PC-9 (cell line): ENCODE results near the gene GCNT2. TPM values are rescaled to one million over a fixed set of nuclear protein-coding genes. Genes with fewer than 3 reads are reported as not detected.

Source experiments
- BruUV-seq: library from RNA; stranded (reverse); fragments of 400-500 nt; replicated peaks from 2 replicates; lab custom pipeline; 2021; lab: Mats Ljungman, UMichigan
- CTCF ChIA-PET: fragments of 300-600 bp; sonication (Branson Sonifier 250); formaldehyde crosslinking; loops from one replicate; lab custom pipeline; 2022; ENCODE audit warnings: antibody characterized with exemption; lab: Charles Lee
- POLR2A ChIA-PET: fragments of 300-600 bp; sonication (Branson Sonifier 250); formaldehyde crosslinking; loops from one replicate; lab custom pipeline; 2022; ENCODE audit warnings: antibody characterized with exemption; ENCODE audit not compliant: unreplicated experiment; lab: Charles Lee
- DNase-seq, 2 experiments: peaks; one replicate each; pipeline versions ENCODE4 v3.0.0 to v3.0.0-alpha.2; 2015 to 2022; ENCODE audit warnings: mixed read lengths in 1 of 2
- H2AFZ ChIP-seq: fragments of 200-600 bp; sonication (generic); 2 replicates; pipeline ENCODE4 v1.8.1; 2017; ENCODE audit warnings: antibody characterized with exemption
- H3F3A ChIP-seq: fragments of 200-600 bp; sonication (generic); 2 replicates; pipeline ENCODE4 v1.8.1; 2017; ENCODE audit warnings: antibody characterized with exemption, mild to moderate bottlenecking, low read depth; ENCODE audit not compliant: insufficient read depth
- H3K27ac ChIP-seq: fragments of 200-600 bp; sonication (generic); 2 replicates; pipeline ENCODE4 v1.6.1; 2016; ENCODE audit warnings: mixed run types
- H3K27me3 ChIP-seq: fragments of 200-600 bp; sonication (generic); 2 replicates; pipeline ENCODE4 v1.6.1; 2016; ENCODE audit warnings: low read depth, mixed run types; ENCODE audit not compliant: insufficient read depth
- H3K36me3 ChIP-seq: fragments of 200-600 bp; sonication (generic); 2 replicates; pipeline ENCODE4 v1.6.1; 2016; ENCODE audit warnings: low read depth, mixed run types
- H3K4me1 ChIP-seq: fragments of 200-600 bp; sonication (generic); replicated peaks from 2 replicates; pipeline ENCODE4 v1.6.1; 2016; ENCODE audit warnings: mixed run types; ENCODE audit not compliant: insufficient read depth
- H3K4me2 ChIP-seq: fragments of 200-600 bp; sonication (generic); 2 replicates; pipeline ENCODE4 v1.6.1; 2017; ENCODE audit warnings: mixed run types
- H3K4me3 ChIP-seq: fragments of 200-600 bp; sonication (generic); 2 replicates; pipeline ENCODE4 v1.6.1; 2016; ENCODE audit warnings: mixed run types
- H3K79me2 ChIP-seq: fragments of 200-600 bp; sonication (generic); 2 replicates; pipeline ENCODE4 v1.6.1; 2017; ENCODE audit warnings: low read depth, mixed run types
- H3K9me2 ChIP-seq: fragments of 200-600 bp; sonication (generic); 2 replicates; pipeline ENCODE4 v1.8.1; 2017; ENCODE audit warnings: mild to moderate bottlenecking; ENCODE audit not compliant: insufficient read depth
- H3K9me3 ChIP-seq: fragments of 200-600 bp; sonication (generic); 2 replicates; pipeline ENCODE4 v1.8.1; 2016; ENCODE audit warnings: low read depth; ENCODE audit not compliant: insufficient read depth
- H4K20me1 ChIP-seq: fragments of 200-600 bp; sonication (generic); 2 replicates; pipeline ENCODE4 v1.8.1; 2017; ENCODE audit not compliant: insufficient read depth
- CTCF ChIP-seq: fragments of 200-600 bp; sonication (generic); conservative IDR thresholded peaks from 2 replicates; pipeline ENCODE4 v1.6.1; 2017; ENCODE audit warnings: mixed run types, antibody characterized with exemption, mild to moderate bottlenecking, moderate library complexity
- EZH2 ChIP-seq: fragments of 200-600 bp; sonication (generic); IDR thresholded peaks from 2 replicates; pipeline ENCODE4 v1.8.0; 2017; ENCODE audit warnings: antibody characterized with exemption, low read depth
- intact Hi-C: fragments of 100-400 bp; cut with micrococcal nuclease; formaldehyde crosslinking; loops from one replicate; pipeline ENCODE4 v1.10.0; 2022; ENCODE audit not compliant: unreplicated experiment
- total RNA-seq: library from RNA; stranded (reverse); gene quantifications from 2 replicates; pipeline ENCODE4 v1.2.3, GENCODE V29; 2021

The GCNT2 gene
- total RNA-seq, 1 experiment from 2014 or later = 35.7 TPM

DNA sequence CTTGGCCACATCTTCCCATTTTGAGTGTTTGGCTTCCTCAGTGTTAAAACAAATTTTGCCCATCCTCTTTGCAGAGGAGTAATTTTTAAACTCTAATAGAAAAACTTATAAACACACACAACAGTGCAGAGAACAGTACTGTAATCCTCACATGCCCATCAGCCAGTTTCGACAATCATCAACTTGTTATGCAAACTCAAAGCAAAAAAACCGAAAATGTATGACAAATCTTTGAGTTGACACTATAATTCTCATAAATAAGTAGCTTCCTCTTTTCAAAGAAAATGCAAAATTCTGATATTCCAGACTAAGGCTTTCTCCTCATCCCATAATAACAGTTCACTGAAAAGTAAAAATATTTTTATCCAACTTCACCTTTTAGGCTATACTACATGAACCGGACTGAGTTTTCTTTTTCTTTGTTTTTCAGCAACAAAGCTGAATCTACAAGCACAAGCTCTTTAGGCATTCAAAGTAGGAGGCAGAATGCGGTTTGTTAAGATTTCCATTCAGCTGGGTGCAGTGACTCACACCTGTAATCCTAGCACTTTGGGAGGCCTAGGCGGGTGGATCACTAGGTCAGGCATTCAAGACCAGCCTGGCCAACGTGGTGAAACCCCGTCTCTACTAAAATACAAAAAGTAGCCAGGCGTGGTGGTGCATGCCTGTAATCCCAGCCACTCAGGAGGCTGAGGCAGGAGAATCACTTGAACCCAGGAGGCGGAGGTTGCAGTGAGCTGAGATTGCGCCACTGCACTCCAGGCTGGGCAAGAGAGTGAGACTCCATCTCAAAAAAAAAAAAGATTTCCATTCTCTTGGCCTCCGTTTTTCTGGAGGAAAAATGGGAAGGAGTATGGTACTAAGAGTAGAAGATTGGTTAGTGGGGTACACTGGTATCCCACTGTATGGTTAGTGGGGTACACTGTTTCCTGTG lies 74.8 kb downstream of the GCNT2 start:
- Histone ChIP-seq H3K4me2 (peak overlapping the region; percentile 39), H4K20me1 (no peaks in the 10 kb centered on the region; the same call in 1 of the 2 replicates), H3K79me2 (0 out of 2 replicates have a peak, but pooled peaks cover 9% of the 10 kb centered on the region), H3K9me2 (no peaks in the 10 kb centered on the region), H3K9me3 (no peaks in the 10 kb centered on the region), H3K4me1 (peaks cover 9% of the 10 kb centered on the region), H2AFZ (no peak overlapping the region), H3F3A (peaks cover 8% of the 10 kb centered on the region; the same call in 1 of the 2 replicates), H3K27me3 (no peaks in the 10 kb centered on the region), H3K4me3 (no peak overlapping the region), H3K27ac (peak overlapping the region; percentile 50; the same call in 1 of the 2 replicates), H3K36me3 (no peaks in the 10 kb centered on the region)
- intact Hi-C loops = no loop called here
- DNase-seq = peak; percentile 65 to 71
- ChIA-PET CTCF (interaction anchor here (0.7 kb wide), 1 partner anchor 20 kb away, joined by 3 read pairs; no protein-coding TSS in a partner anchor), POLR2A (interaction anchor here (0.5 to 0.6 kb wide), 4 partner anchors 161 to 634 kb away, joined by 4 to 21 read pairs (median 4); no protein-coding TSS in a partner anchor)
- no peak for TF ChIP-seq EZH2
- TF ChIP-seq CTCF = no peak
- BruUV-seq = no TSS peak

GRCh38 chr6:10597499-10598001 lies 76.4 kb downstream of the GCNT2 start:
- CTCF ChIA-PET = no interaction called here

More at GRCh38 chr6:10597499-10598001, 76.4 kb downstream of the GCNT2 start:
- TF ChIP-seq EZH2 (no peak), CTCF (no peak)
- no TSS peak for BruUV-seq
- H3K36me3 ChIP-seq = no peaks in the 10 kb centered on the region
- DNase-seq = no peak
- H3K9me2 ChIP-seq = no peaks in the 10 kb centered on the region
- no peak overlapping the region for H3K27ac ChIP-seq
- H3K4me2 ChIP-seq = no peak overlapping the region
- no peaks in the 10 kb centered on the region; the same call in 1 of the 2 replicates for H4K20me1 ChIP-seq
- intact Hi-C loops = no loop called here
- POLR2A ChIA-PET = no interaction called here
- H2AFZ ChIP-seq = no peak overlapping the region
- peaks cover 9% of the 10 kb centered on the region for H3K4me1 ChIP-seq
- peaks cover 8% of the 10 kb centered on the region; the same call in 1 of the 2 replicates for H3F3A ChIP-seq
- H3K27me3 ChIP-seq = no peaks in the 10 kb centered on the region
- 0 out of 2 replicates have a peak, but pooled peaks cover 9% of the 10 kb centered on the region for H3K79me2 ChIP-seq
- H3K4me3 ChIP-seq = no peak overlapping the region
- H3K9me3 ChIP-seq = no peaks in the 10 kb centered on the region
